ENCODE measurements around the gene MPP1.
"Not testable (repeated sequence)": the region's sequence is repeated elsewhere in the genome, so short reads cannot be mapped to it uniquely, and the experiment has no call there.

The MPP1 gene

DNA sequence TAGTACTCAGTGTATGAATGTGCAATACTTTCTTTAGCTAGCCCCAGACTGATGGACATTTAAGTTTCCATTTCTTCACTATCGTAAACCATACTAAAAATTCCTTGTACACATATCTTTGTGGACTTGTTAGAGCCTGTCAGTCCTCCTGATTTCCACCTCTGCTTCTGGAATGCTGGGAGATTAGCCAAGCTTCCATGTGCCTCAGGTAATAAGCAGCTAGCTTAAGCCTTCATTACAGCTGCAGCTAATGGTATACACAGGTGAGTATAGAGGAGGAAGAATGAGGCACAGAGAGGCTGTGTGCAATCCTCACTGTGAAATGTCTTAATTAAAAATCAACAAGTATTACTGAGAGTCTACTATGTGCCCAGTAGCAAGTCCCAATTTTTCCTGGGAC, 19.4 kb upstream of the MPP1 start:
- no peaks in the 10 kb centered on the region for H3K27me3 ChIP-seq (ENCODE audit: control insufficient read depth in 1 of 2, insufficient read depth in 2 of 2, low read length in 2 of 2)
- no peaks in the 10 kb centered on the region for H3K4me1 ChIP-seq (ENCODE audit: insufficient read depth, low read length)

DNA sequence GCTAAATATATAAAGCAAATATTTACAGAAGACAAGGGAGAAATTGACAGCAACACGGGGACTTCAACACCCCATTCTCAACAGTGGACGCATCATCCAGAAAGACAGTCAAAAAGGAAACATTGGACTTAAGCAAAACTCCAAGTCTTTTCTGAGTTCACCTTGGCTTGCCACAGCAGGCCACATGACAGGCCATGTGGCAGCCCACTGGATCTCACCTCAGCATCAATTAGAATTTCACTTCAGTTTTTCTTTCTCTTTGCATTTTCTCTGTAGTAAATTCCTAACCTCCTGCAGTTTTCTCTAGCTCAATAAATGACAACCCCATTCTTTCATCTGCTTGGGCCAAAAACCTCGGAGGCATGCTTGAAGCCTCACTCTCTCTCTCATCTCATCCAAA, 16.7 kb upstream of the MPP1 start:
- no peaks in the 10 kb centered on the region for H3K9me3 ChIP-seq (ENCODE audit: low read length)
- H3K9ac ChIP-seq (ENCODE audit: low read length): no peak overlapping the region
- H3K4me1 ChIP-seq (ENCODE audit: insufficient read depth, low read length): no peaks in the 10 kb centered on the region
- no peaks in the 10 kb centered on the region for H3K27me3 ChIP-seq (ENCODE audit: control insufficient read depth in 1 of 2, insufficient read depth in 2 of 2, low read length in 2 of 2)
- no peaks in the 10 kb centered on the region for H3K36me3 ChIP-seq (ENCODE audit: insufficient read depth, low read length)
- H3K4me3 ChIP-seq (ENCODE audit: low read depth in 1 of 2, low read length in 2 of 2): no peak overlapping the region
- no peak overlapping the region for H3K27ac ChIP-seq (ENCODE audit: low read depth, low read length)

More for the DNA sequence above, 19.4 kb upstream of the MPP1 start:
- no peak overlapping the region for H3K4me3 ChIP-seq (ENCODE audit: low read depth in 1 of 2, low read length in 2 of 2)
- H3K27ac ChIP-seq (ENCODE audit: low read depth, low read length): no peak overlapping the region
- no peak overlapping the region for H3K9ac ChIP-seq (ENCODE audit: low read length)
- no peaks in the 10 kb centered on the region for H3K36me3 ChIP-seq (ENCODE audit: insufficient read depth, low read length)
- H3K9me3 ChIP-seq (ENCODE audit: low read length): no peaks in the 10 kb centered on the region

DNA sequence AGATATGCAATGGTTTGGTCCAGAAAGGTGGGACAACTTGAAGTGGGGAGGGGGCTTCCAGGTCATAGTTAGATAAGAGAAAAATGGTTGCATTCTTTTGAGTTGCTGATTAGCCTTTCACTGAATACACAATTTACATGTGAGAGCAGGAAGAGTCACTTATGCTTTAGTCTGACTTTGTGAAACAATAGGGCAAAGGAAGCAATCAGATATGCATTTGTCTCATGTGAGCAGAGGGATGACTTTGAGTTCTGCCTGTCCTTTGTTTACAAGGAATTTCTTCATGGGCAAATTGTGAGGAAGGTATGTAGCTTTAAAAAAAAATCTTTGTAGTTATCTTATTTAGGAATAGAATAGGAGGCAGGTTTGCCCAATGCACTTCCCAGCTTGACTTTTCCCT, 16.2 kb upstream of the MPP1 start:
- Histone ChIP-seq H3K4me1 (ENCODE audit: insufficient read depth, low read length) (no peaks in the 10 kb centered on the region), H3K9ac (ENCODE audit: low read length) (no peak overlapping the region), H3K36me3 (ENCODE audit: insufficient read depth, low read length) (no peaks in the 10 kb centered on the region), H3K9me3 (ENCODE audit: low read length) (no peaks in the 10 kb centered on the region), H3K27me3 (ENCODE audit: control insufficient read depth in 1 of 2, insufficient read depth in 2 of 2, low read length in 2 of 2) (no peaks in the 10 kb centered on the region), H3K27ac (ENCODE audit: low read depth, low read length) (no peak overlapping the region), H3K4me3 (ENCODE audit: low read depth in 1 of 2, low read length in 2 of 2) (no peak overlapping the region)

DNA sequence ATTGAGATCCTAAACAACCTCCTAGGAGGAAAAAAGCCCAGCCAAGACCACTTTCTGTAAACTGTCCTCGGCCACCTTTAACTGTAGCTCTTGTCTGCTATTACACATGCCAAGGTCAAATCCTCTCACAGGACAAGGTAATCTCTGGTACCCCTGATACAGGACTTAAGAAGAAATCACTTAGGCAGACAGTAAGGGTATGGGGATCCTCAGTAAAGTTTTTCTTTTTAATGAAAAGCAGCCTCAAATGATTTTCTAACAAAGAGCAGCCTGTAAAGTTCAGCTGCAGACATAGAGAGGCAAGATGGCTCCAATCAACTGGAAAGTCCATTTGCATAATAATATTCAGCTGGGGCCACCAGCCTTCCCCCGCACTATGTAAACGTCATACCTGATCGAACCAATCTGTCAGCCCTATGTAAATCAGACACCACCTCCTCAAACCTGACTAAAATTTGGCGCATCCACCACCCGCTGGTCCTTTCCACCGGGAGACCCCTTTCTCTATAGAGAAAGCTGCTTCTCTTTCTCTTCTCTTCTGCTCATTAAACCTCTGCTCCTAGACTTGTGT, 14.6 kb upstream of the MPP1 start:
- H3K4me1 ChIP-seq (ENCODE audit: insufficient read depth, low read length): no peaks in the 10 kb centered on the region
- no peaks in the 10 kb centered on the region for H3K36me3 ChIP-seq (ENCODE audit: insufficient read depth, low read length)
- H3K4me3 ChIP-seq (ENCODE audit: low read depth in 1 of 2, low read length in 2 of 2): no peak overlapping the region
- no peak overlapping the region for H3K9ac ChIP-seq (ENCODE audit: low read length)
- no peak overlapping the region for H3K27ac ChIP-seq (ENCODE audit: low read depth, low read length)
- H3K27me3 ChIP-seq (ENCODE audit: control insufficient read depth in 1 of 2, insufficient read depth in 2 of 2, low read length in 2 of 2): no peaks in the 10 kb centered on the region
- H3K9me3 ChIP-seq (ENCODE audit: low read length): no peaks in the 10 kb centered on the region

DNA sequence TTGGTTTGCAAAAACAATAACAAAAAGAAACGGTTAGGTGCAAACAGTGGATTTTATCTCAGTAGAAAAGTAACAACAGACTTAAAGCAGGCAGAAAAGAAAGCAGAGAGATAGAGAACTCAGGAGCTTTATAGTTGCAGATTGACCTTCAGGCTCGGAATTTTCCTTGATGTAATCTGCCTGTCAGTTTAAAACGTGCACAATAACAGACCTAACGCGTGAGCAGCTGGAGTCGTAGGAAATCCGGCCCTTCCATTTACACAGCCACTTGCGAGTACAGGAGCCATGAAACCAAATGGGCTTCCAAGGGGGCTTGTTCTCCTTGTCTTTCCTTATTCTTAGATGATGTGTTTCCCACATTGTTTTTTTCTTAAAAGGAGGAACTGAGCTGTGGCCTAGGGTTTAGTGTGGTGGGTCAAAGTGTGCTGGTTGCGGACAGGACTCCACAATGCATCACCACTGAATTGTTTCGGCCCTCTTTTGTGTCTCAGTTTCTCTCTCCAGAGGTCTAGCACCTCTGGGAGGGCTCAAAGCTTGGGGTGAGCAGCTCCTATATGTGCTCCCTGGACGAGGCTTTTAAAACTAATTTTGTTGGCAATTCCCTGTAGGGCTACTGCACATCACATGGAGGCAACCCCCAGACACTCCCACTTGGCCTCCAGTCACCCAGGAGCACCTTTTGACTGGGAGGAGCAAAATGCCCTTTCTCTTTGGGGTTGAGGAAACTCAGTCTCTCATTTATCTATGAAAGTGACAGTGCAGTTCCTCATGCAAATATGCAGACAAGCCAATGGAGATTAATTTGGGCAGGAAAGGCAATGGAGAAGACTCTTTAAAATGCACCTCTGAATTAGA, 13.9 kb upstream of the MPP1 start:
- Histone ChIP-seq H3K4me3 (ENCODE audit: low read depth in 1 of 2, low read length in 2 of 2) (no peak overlapping the region), H3K36me3 (ENCODE audit: insufficient read depth, low read length) (no peaks in the 10 kb centered on the region), H3K27me3 (ENCODE audit: control insufficient read depth in 1 of 2, insufficient read depth in 2 of 2, low read length in 2 of 2) (no peaks in the 10 kb centered on the region), H3K4me1 (ENCODE audit: insufficient read depth, low read length) (no peaks in the 10 kb centered on the region), H3K9ac (ENCODE audit: low read length) (no peak overlapping the region), H3K27ac (ENCODE audit: low read depth, low read length) (no peak overlapping the region), H3K9me3 (ENCODE audit: low read length) (no peaks in the 10 kb centered on the region)

DNA sequence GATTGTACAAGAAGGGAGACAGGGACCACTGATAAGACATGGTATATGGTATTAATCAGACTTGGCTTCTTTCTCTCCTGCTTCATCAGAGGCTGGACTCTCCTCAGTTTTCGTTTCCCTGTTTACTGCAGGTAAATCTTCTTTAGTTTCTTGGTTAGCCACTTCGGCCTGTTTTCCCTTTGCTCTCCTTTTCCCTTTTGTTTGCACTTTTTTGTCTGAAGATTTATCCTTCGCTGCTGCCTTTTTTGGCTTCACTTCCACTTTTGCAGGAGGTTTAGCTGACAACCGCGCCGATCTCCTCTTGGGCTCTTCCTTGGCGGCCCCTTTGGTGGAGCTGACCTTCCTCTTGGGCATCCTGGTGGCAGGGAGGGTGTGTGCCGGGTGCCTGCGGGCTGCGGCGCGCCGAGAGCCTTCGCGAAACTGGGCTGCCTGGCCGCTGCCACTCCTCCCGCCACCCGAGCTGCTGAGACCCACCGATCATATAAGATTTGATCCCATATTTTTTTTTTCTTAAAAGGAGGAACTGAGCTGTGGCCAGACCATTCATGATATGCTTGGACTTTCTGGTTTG, 11.8 kb upstream of the MPP1 start:
- not testable (repeated sequence) for H3K4me3 ChIP-seq (ENCODE audit: low read depth in 1 of 2, low read length in 2 of 2); H3K36me3 ChIP-seq (ENCODE audit: insufficient read depth, low read length)

DNA sequence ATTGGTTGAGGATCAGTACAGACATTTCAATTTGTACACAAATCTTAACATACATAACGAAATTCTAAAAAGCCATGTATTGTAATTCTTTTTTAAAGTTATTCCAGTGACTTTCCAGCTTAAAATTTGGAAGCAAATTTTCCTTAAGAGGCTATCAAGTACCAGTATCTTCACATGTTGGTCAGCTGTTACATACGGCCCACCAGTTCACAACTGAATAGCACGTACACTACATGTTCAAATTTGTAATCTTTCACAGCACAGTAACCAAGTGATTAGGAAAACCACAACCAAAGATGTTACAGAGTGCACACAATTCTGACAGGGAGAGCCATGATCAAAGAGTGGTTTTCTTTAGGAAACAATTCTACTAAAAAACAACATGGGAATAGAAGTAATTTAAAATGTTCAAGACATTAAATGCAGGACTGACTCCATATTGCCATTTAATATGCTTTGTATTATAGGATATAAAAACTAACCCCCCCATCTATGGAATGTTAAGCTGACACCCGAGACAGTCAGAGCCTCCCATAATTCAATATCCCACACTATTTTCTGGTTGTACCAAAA, 11.1 kb upstream of the MPP1 start:
- H3K9ac ChIP-seq (ENCODE audit: low read length); H3K4me1 ChIP-seq (ENCODE audit: insufficient read depth, low read length); H3K27me3 ChIP-seq (ENCODE audit: control insufficient read depth in 1 of 2, insufficient read depth in 2 of 2, low read length in 2 of 2); H3K9me3 ChIP-seq (ENCODE audit: low read length); H3K4me3 ChIP-seq (ENCODE audit: low read depth in 1 of 2, low read length in 2 of 2); H3K27ac ChIP-seq (ENCODE audit: low read depth, low read length); H3K36me3 ChIP-seq (ENCODE audit: insufficient read depth, low read length): not testable (repeated sequence)

More for the DNA sequence above, 11.8 kb upstream of the MPP1 start:
- not testable (repeated sequence) for H3K4me1 ChIP-seq (ENCODE audit: insufficient read depth, low read length); H3K27me3 ChIP-seq (ENCODE audit: control insufficient read depth in 1 of 2, insufficient read depth in 2 of 2, low read length in 2 of 2); H3K27ac ChIP-seq (ENCODE audit: low read depth, low read length); H3K9me3 ChIP-seq (ENCODE audit: low read length); H3K9ac ChIP-seq (ENCODE audit: low read length)

DNA sequence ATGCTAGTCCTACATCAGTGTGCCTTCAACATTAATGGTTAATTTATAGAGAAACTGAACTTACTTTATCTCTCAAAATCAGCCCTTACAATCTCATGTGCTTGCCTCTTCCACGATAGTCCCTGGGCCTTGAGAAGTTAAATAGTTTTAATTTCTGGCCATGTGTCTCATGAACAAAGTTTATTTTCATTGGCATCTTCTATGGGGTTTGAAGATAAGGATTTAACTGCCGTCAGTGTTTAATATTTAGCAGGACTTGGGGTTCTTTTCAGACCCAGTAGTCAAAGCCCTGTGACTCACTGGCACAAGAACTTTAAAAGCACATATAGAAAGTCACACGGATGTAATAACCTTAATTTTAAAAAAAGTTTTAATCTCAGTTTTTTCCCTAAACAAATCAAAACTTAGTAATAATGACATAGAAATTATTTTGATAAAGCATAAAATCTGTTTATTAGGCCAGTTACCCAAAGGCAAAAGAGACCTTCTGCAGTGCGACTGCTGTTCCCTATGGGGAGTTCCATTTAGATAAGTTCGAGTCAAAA, 10.1 kb upstream of the MPP1 start:
- H3K9ac ChIP-seq (ENCODE audit: low read length): no peak overlapping the region
- no peaks in the 10 kb centered on the region for H3K9me3 ChIP-seq (ENCODE audit: low read length)
- no peak overlapping the region for H3K27ac ChIP-seq (ENCODE audit: low read depth, low read length)
- no peaks in the 10 kb centered on the region for H3K27me3 ChIP-seq (ENCODE audit: control insufficient read depth in 1 of 2, insufficient read depth in 2 of 2, low read length in 2 of 2)
- no peak overlapping the region for H3K4me3 ChIP-seq (ENCODE audit: low read depth in 1 of 2, low read length in 2 of 2)
- no peaks in the 10 kb centered on the region for H3K36me3 ChIP-seq (ENCODE audit: insufficient read depth, low read length)
- no peaks in the 10 kb centered on the region for H3K4me1 ChIP-seq (ENCODE audit: insufficient read depth, low read length)

DNA sequence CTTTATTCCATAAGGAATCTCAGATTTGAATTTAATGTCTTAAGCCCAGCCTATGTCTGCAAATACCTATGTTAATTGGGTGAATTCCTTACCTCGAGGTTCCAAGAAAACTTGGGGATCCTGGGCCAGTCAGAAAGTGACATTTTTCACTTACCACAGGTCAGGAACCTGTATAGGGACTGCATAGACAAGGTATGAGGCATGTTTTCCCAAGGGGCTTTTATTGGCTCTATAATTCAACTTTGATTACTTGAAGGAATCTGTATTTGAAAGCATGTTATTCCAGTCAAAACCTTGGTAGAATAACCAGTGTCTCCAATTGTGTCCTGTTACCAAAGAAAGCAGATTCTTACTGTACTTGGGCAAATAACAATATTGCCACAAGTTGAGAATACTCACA, 8.5 kb upstream of the MPP1 start:
- Histone ChIP-seq H3K4me3 (ENCODE audit: low read depth in 1 of 2, low read length in 2 of 2) (no peak overlapping the region), H3K27ac (ENCODE audit: low read depth, low read length) (no peak overlapping the region), H3K36me3 (ENCODE audit: insufficient read depth, low read length) (no peaks in the 10 kb centered on the region), H3K9me3 (ENCODE audit: low read length) (no peaks in the 10 kb centered on the region), H3K4me1 (ENCODE audit: insufficient read depth, low read length) (no peaks in the 10 kb centered on the region), H3K9ac (ENCODE audit: low read length) (no peak overlapping the region), H3K27me3 (ENCODE audit: control insufficient read depth in 1 of 2, insufficient read depth in 2 of 2, low read length in 2 of 2) (no peaks in the 10 kb centered on the region)

DNA sequence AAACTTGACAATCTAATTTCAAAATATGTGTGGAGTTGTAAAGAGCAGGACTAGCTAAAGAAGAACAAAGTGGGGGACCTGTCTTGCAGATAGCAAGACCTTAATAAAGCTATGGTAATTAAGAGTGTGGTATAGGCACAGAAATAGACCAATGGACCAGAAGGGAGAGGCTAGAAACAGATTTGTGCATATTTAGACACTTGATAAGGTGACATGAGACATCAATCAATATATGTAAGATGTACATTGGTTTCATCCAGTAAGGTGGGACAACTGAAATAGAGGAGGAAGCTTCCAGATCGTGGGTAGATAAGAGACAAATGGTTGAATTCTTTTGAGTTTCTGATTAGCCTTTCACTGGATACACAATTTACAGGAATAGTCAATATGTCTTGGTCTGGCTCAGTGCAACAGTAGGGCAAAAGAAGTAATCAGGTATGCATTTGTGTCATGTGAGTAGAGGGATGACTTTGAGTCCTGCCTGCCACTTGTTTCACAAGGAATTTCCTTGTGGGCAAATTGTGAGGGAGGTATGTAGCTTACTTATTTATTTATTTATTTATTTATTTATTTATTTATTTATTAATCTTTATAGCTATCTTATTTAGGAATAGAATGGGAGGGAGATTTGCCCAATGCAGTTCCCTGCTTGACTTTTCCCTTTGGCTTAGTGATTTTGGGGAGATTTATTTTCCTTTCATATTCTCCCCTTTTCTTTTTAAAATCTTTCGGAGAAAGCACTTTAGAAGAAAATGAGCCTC, 7.2 kb upstream of the MPP1 start:
- H3K36me3 ChIP-seq (ENCODE audit: insufficient read depth, low read length): no peaks in the 10 kb centered on the region
- H3K9ac ChIP-seq (ENCODE audit: low read length): no peak overlapping the region
- no peaks in the 10 kb centered on the region for H3K27me3 ChIP-seq (ENCODE audit: control insufficient read depth in 1 of 2, insufficient read depth in 2 of 2, low read length in 2 of 2)
- H3K4me1 ChIP-seq (ENCODE audit: insufficient read depth, low read length): no peaks in the 10 kb centered on the region
- no peak overlapping the region for H3K27ac ChIP-seq (ENCODE audit: low read depth, low read length)
- no peak overlapping the region for H3K4me3 ChIP-seq (ENCODE audit: low read depth in 1 of 2, low read length in 2 of 2)
- no peaks in the 10 kb centered on the region for H3K9me3 ChIP-seq (ENCODE audit: low read length)
